PFSK-1 (cell line): Measurements from ENCODE around the gene EIF4EBP2.

ENCODE experiments used
- FOXP2 ChIP-seq: optimal IDR thresholded peaks from 2 replicates; pipeline ENCODE3; 2011; ENCODE audit warnings: borderline replicate concordance, control low read depth, inconsistent platforms; ENCODE audit not compliant: insufficient read depth; ENCODE audit errors: extremely low read length, extremely low read depth
- POLR2AphosphoS5 ChIP-seq: IDR thresholded peaks from 2 replicates; pipeline ENCODE4 v1.6.1; 2012; ENCODE audit warnings: low read depth, mild to moderate bottlenecking, control low read depth, low read length, moderate library complexity
- SIN3A ChIP-seq: IDR thresholded peaks from 2 replicates; pipeline ENCODE4 v1.6.1; 2012; ENCODE audit warnings: mild to moderate bottlenecking, low read length, moderate library complexity, borderline replicate concordance; ENCODE audit not compliant: insufficient read depth
- TAF1 ChIP-seq: IDR thresholded peaks from 2 replicates; pipeline ENCODE4 v1.6.1; 2012; ENCODE audit warnings: low read length, control low read depth, borderline replicate concordance; ENCODE audit not compliant: insufficient read depth
- TF ChIP-seq, protein P1 (sequence below), 2 experiments: IDR thresholded peaks; 2 replicates each; pipeline versions ENCODE4 v1.6.1 to v1.8.0; 2011 to 2012; ENCODE audit warnings: low read depth in 2 of 2, low read length in 2 of 2, control low read depth in 1 of 2, inconsistent platforms in 1 of 2, mild to moderate bottlenecking in 1 of 2, moderate library complexity in 1 of 2; ENCODE audit not compliant: insufficient read depth in 1 of 2

Gene EIF4EBP2

DNA sequence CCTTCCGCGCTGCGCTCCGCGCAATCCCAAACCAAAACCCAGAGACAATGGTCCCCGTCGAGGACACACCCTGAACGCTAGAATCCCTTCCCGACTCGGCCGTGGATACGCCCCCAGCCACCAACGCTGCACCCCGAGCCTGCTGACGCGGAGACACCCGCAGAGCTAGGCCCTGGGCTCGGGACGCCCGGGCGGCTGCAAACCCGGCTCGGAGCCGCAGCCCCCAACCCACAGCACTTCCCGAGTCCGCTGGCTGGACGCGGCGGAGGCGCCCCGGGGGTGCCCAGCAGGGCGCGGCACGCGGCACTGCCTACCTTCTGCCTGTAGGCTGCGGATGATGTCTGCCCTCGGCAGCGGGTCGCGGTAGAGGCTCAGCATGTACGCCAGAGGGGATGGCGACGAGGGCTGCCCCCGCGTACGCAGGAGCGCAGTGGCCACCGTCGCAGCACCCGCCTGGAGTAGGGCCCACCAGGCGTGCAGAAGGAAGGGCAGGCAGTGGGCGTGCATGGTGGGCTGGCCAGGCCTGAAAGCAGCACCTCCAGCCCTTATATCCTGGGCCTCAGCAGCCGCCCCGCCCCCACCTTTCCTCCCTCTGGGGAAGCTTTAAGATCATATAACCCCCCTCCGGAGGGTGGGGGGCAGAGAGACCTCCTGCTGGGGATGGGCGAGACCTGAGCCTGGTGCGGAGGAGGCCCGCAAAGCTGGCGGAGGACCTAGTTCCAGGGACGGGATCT is 37.4 kb downstream of the EIF4EBP2 start, which contains the start of gene NODAL:
Gene NODAL, minus strand, starts transcription at position 521 of the 734 bp plus-strand sequence. Its CDS starts 14 bp downstream, at position 507.
- TF ChIP-seq POLR2AphosphoS5: no peak
- TF ChIP-seq, protein P1, sequence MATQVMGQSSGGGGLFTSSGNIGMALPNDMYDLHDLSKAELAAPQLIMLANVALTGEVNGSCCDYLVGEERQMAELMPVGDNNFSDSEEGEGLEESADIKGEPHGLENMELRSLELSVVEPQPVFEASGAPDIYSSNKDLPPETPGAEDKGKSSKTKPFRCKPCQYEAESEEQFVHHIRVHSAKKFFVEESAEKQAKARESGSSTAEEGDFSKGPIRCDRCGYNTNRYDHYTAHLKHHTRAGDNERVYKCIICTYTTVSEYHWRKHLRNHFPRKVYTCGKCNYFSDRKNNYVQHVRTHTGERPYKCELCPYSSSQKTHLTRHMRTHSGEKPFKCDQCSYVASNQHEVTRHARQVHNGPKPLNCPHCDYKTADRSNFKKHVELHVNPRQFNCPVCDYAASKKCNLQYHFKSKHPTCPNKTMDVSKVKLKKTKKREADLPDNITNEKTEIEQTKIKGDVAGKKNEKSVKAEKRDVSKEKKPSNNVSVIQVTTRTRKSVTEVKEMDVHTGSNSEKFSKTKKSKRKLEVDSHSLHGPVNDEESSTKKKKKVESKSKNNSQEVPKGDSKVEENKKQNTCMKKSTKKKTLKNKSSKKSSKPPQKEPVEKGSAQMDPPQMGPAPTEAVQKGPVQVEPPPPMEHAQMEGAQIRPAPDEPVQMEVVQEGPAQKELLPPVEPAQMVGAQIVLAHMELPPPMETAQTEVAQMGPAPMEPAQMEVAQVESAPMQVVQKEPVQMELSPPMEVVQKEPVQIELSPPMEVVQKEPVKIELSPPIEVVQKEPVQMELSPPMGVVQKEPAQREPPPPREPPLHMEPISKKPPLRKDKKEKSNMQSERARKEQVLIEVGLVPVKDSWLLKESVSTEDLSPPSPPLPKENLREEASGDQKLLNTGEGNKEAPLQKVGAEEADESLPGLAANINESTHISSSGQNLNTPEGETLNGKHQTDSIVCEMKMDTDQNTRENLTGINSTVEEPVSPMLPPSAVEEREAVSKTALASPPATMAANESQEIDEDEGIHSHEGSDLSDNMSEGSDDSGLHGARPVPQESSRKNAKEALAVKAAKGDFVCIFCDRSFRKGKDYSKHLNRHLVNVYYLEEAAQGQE (IDR thresholded peaks at IDR 0.05; ENCODE audit: insufficient read depth in 1 of 2, low read depth in 2 of 2, low read length in 2 of 2): no peak
- no peak for TF ChIP-seq FOXP2
- TF ChIP-seq TAF1: no peak
- no peak for TF ChIP-seq SIN3A

DNA sequence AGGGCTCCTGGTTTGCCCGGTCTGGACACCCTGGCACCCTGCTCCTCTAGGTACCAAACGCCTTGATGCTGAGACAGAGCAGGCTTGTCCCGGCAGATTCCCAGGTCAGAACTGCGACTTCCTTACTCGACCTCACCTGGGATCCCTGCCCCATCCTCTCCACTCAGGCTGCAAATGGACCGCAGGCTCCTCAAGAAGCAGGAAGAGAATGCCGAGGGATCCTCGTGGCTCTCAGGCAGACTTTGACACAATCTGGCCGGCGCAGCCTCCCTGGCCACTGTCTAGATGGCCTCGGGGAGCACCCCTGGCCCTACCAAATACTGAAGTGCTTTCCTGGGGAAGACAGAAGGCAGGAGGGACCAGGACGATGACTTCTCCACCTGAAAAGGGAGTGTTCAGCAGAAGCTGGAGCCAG is 38.0 kb downstream of the EIF4EBP2 start:
- TF ChIP-seq POLR2AphosphoS5 (no peak), SIN3A (no peak), TAF1 (no peak), FOXP2 (no peak)
- TF ChIP-seq, protein P1 (IDR thresholded peaks at IDR 0.05; ENCODE audit: insufficient read depth in 1 of 2, low read depth in 2 of 2, low read length in 2 of 2): no peak

DNA sequence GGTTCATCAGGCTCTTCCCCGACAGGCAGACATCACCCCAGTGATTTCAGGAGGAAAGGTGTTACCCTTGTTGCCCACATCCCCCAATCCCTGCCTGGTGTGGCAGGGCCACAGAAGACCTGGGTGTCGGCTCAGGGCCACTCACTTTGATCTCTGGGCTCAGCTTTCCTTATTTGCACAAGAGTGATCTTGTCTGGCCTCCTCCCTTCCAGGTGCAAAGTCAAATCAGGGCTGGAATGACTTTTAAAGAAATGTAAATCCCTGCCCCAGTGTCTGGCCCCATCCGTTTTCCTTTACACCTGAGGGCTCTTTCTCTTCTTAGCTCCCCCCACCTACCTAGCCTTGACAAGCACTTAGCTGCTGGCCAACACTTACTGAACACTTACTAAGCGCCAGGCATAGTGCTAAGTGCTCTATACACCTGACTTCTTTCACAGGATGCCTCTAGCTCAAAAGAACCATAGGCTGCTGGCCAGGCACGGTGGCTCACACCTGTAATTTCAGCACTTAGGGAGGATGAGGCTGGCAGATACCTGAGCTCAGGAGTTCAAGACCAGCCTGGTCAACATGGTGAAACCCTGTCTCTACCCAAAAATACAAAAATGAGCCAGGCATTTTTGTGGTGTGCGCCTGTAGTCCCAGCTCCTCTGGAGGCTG is 38.5 kb downstream of the EIF4EBP2 start:
- TF ChIP-seq FOXP2 (no peak), SIN3A (no peak), POLR2AphosphoS5 (no peak), TAF1 (no peak)
- TF ChIP-seq, protein P1 (IDR thresholded peaks at IDR 0.05; ENCODE audit: insufficient read depth in 1 of 2, low read depth in 2 of 2, low read length in 2 of 2): no peak

DNA sequence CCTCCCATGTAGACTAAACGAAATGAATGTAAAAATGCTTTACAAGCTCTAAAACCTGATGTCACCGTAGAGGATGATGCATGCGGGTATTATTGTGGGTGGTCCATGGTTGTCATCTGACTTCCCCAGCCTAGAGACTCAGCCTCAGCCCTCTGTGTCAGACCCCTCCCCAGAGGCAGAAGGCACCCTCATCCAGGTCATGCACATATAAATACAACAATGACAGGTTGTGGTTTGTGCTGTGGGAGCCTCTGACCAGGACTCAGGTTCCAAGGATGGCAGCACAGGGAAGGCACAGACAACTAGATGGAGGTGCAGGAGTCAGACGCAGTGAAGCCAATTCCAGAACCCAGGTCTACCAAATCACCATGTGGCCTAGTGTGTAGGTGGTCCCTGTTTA is 40.8 kb downstream of the EIF4EBP2 start:
- TF ChIP-seq SIN3A (no peak), TAF1 (no peak), POLR2AphosphoS5 (no peak), FOXP2 (no peak)
- TF ChIP-seq, protein P1 (IDR thresholded peaks at IDR 0.05; ENCODE audit: insufficient read depth in 1 of 2, low read depth in 2 of 2, low read length in 2 of 2): no peak
